ENCODE results near the gene CLIC5. TPM values are rescaled to one million over a fixed set of nuclear protein-coding genes. Genes with fewer than 3 reads are reported as not detected.

Gene CLIC5
- total RNA-seq, 1 donor from 2014 or later = 0.32 TPM

- peak overlapping the region; percentile 16 for H3K4me2 ChIP-seq (ENCODE audit: low read length)
- no peak for TF ChIP-seq CTCF (IDR thresholded peaks at IDR 0.05; ENCODE audit: insufficient read depth, low read depth, low read length)
- TF ChIP-seq EZH2 (IDR thresholded peaks at IDR 0.05; ENCODE audit: insufficient read depth, low read length) = no peak
- H3K9ac ChIP-seq (ENCODE audit: low read length) = no peak overlapping the region
- H3K36me3 ChIP-seq (ENCODE audit: insufficient read depth, low read length) = no peaks in the 10 kb centered on the region
- H3K4me1 ChIP-seq (ENCODE audit: insufficient read depth, low read length) = peaks cover 6% of the 10 kb centered on the region
- H3K9me3 ChIP-seq (ENCODE audit: insufficient read depth, low read depth, low read length) = no peaks in the 10 kb centered on the region
- Mint-ChIP-seq H3K9me3 (ENCODE audit: unreplicated experiment) (peaks cover 3% of the 10 kb centered on the region), H3K27me3 (ENCODE audit: low read depth, unreplicated experiment) (no peaks in the 10 kb centered on the region), H3K4me3 (ENCODE audit: unreplicated experiment) (no peak overlapping the region), H3K27ac (ENCODE audit: unreplicated experiment) (peak overlapping the region; percentile 50), H3K36me3 (ENCODE audit: low read depth, unreplicated experiment) (no peaks in the 10 kb centered on the region), H3K4me1 (ENCODE audit: low read depth, unreplicated experiment) (peaks cover 37% of the 10 kb centered on the region)
- H3K27ac ChIP-seq (ENCODE audit: low read depth, low read length) = no peak overlapping the region
- FAIRE-seq = no peak
- H3K4me3 ChIP-seq (ENCODE audit: insufficient read depth, low read depth, low read length) = no peak overlapping the region
- no peaks in the 10 kb centered on the region for H4K20me1 ChIP-seq (ENCODE audit: insufficient read depth, low read length)
- DNase-seq (ENCODE audit: low read depth) = peak; percentile 54
- no peaks in the 10 kb centered on the region for H3K27me3 ChIP-seq (ENCODE audit: insufficient read depth, low read length)
- no peaks in the 10 kb centered on the region for H3K79me2 ChIP-seq (ENCODE audit: insufficient read depth, low read length)
- no peak overlapping the region for H2AFZ ChIP-seq (ENCODE audit: low read depth, low read length)
Observed at GRCh38 chr6:45923831-45924391, 91.7 kb downstream of the CLIC5 start.

DNA sequence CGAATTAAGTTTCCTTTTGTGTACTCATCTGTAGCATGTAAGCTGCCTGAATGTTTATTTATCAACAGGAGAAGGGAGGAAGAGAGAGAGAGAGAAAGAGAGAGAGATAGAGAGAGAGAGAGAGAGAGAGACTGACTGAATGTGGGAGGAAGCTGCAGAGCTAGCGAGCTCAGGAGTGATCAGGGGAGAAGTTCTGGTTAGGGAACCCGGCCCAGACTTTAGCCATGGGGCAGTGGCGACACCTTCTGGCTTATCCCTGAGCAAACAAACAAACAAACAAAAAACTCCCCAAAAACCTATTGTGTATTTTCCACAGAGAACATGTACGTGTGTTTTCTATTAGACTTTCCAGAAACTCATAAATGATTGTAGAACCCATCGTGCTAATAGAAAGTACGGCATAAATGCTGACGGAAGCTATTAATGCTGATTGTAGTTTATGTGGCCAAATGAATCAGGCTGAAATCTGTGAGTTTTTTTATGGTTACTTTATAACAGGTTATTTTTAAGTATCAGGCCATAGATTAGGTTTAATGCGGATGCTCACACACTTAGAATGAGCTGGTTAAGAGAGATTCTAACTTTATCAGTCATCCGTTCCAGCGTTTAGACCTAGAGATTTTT lies 92.8 kb downstream of the CLIC5 start:
- H4K20me1 ChIP-seq (ENCODE audit: insufficient read depth, low read length) = no peaks in the 10 kb centered on the region
- H3K27me3 ChIP-seq (ENCODE audit: insufficient read depth, low read length) = no peaks in the 10 kb centered on the region
- FAIRE-seq (peak; percentile 20), DNase-seq (ENCODE audit: low read depth) (peak; percentile 59)
- no peak overlapping the region for H3K9ac ChIP-seq (ENCODE audit: low read length)
- H2AFZ ChIP-seq (ENCODE audit: low read depth, low read length) = no peak overlapping the region
- H3K36me3 ChIP-seq (ENCODE audit: insufficient read depth, low read length) = no peaks in the 10 kb centered on the region
- H3K4me1 ChIP-seq (ENCODE audit: insufficient read depth, low read length) = peaks cover 6% of the 10 kb centered on the region
- no peaks in the 10 kb centered on the region for H3K9me3 ChIP-seq (ENCODE audit: insufficient read depth, low read depth, low read length)
- H3K36me3 Mint-ChIP-seq (ENCODE audit: low read depth, unreplicated experiment) = no peaks in the 10 kb centered on the region
- H3K4me2 ChIP-seq (ENCODE audit: low read length) = peak overlapping the region; percentile 14
- H3K4me1 Mint-ChIP-seq (ENCODE audit: low read depth, unreplicated experiment) = peaks cover 37% of the 10 kb centered on the region
- H3K79me2 ChIP-seq (ENCODE audit: insufficient read depth, low read length) = no peaks in the 10 kb centered on the region
- peaks cover 3% of the 10 kb centered on the region for H3K9me3 Mint-ChIP-seq (ENCODE audit: unreplicated experiment)
- no peaks in the 10 kb centered on the region for H3K27me3 Mint-ChIP-seq (ENCODE audit: low read depth, unreplicated experiment)
- H3K27ac ChIP-seq (ENCODE audit: low read depth, low read length) = no peak overlapping the region
- H3K4me3 ChIP-seq (ENCODE audit: insufficient read depth, low read depth, low read length) = no peak overlapping the region
- no peak overlapping the region for H3K4me3 Mint-ChIP-seq (ENCODE audit: unreplicated experiment)
- TF ChIP-seq EZH2 (IDR thresholded peaks at IDR 0.05; ENCODE audit: insufficient read depth, low read length) (no peak), CTCF (IDR thresholded peaks at IDR 0.05; ENCODE audit: insufficient read depth, low read depth, low read length) (peak; percentile 73)
- peak overlapping the region; percentile 66 for H3K27ac Mint-ChIP-seq (ENCODE audit: unreplicated experiment)

GRCh38 chr6:45921691-45922281 lies 93.9 kb downstream of the CLIC5 start:
- Mint-ChIP-seq H3K9me3 (ENCODE audit: unreplicated experiment) (peaks cover 3% of the 10 kb centered on the region), H3K4me3 (ENCODE audit: unreplicated experiment) (no peak overlapping the region), H3K27ac (ENCODE audit: unreplicated experiment) (no peak overlapping the region), H3K27me3 (ENCODE audit: low read depth, unreplicated experiment) (no peaks in the 10 kb centered on the region), H3K4me1 (ENCODE audit: low read depth, unreplicated experiment) (peaks cover 37% of the 10 kb centered on the region), H3K36me3 (ENCODE audit: low read depth, unreplicated experiment) (no peaks in the 10 kb centered on the region)
- DNase-seq (ENCODE audit: low read depth) (no peak), FAIRE-seq (no peak)
- Histone ChIP-seq H2AFZ (ENCODE audit: low read depth, low read length) (no peak overlapping the region), H3K9ac (ENCODE audit: low read length) (no peak overlapping the region), H4K20me1 (ENCODE audit: insufficient read depth, low read length) (no peaks in the 10 kb centered on the region), H3K9me3 (ENCODE audit: insufficient read depth, low read depth, low read length) (no peaks in the 10 kb centered on the region), H3K4me3 (ENCODE audit: insufficient read depth, low read depth, low read length) (no peak overlapping the region), H3K4me1 (ENCODE audit: insufficient read depth, low read length) (peaks cover 6% of the 10 kb centered on the region), H3K79me2 (ENCODE audit: insufficient read depth, low read length) (no peaks in the 10 kb centered on the region), H3K36me3 (ENCODE audit: insufficient read depth, low read length) (no peaks in the 10 kb centered on the region), H3K4me2 (ENCODE audit: low read length) (no peak overlapping the region), H3K27ac (ENCODE audit: low read depth, low read length) (no peak overlapping the region), H3K27me3 (ENCODE audit: insufficient read depth, low read length) (no peaks in the 10 kb centered on the region)
- TF ChIP-seq EZH2 (IDR thresholded peaks at IDR 0.05; ENCODE audit: insufficient read depth, low read length) = no peak
- no peak for TF ChIP-seq CTCF (IDR thresholded peaks at IDR 0.05; ENCODE audit: insufficient read depth, low read depth, low read length)

Measured in astrocyte (in vitro differentiated cells and primary cell).